ELR (cell line): ENCODE data around the gene WDR41.

Source experiments
- DNase-seq: peaks from one replicate; pipeline ENCODE4 v3.0.0-alpha.2; 2015; ENCODE audit warnings: low read depth

The WDR41 gene

GRCh38 chr5:77444356-77444755 lies 47.8 kb downstream of the WDR41 start:
- DNase-seq: no peak

GRCh38 chr5:77443670-77444069 lies 48.4 kb downstream of the WDR41 start:
- no peak for DNase-seq

GRCh38 chr5:77438071-77438470 lies 54.0 kb downstream of the WDR41 start:
- no peak for DNase-seq

- no peak for DNase-seq
These were observed 54.9 kb downstream of the WDR41 start for GRCh38 chr5:77437194-77437593.

GRCh38 chr5:77431719-77432118 lies 60.4 kb downstream of the WDR41 start:
- peak; percentile 8 for DNase-seq

- DNase-seq: peak; percentile 56
These were observed 60.8 kb downstream of the WDR41 start for GRCh38 chr5:77431286-77431685.

GRCh38 chr5:77430726-77431125 lies 61.4 kb downstream of the WDR41 start:
- DNase-seq: peak; percentile 70

GRCh38 chr5:77428526-77428925 lies 63.6 kb downstream of the WDR41 start:
- DNase-seq: no peak

- DNase-seq: no peak
These were observed 64.1 kb downstream of the WDR41 start for GRCh38 chr5:77427998-77428397.

- peak; percentile 83 for DNase-seq
These were observed 65.4 kb downstream of the WDR41 start for GRCh38 chr5:77426670-77427069.

GRCh38 chr5:77425998-77426659 lies 66.0 kb downstream of the WDR41 start:
- DNase-seq: peak; percentile 17

- DNase-seq: no peak
These were observed 66.7 kb downstream of the WDR41 start for GRCh38 chr5:77425420-77425819.

GRCh38 chr5:77424921-77425320 lies 67.2 kb downstream of the WDR41 start:
- no peak for DNase-seq

- DNase-seq: peak; percentile 55
These were observed 68.9 kb downstream of the WDR41 start for GRCh38 chr5:77423022-77423750.

GRCh38 chr5:77420940-77421339 lies 71.2 kb downstream of the WDR41 start:
- DNase-seq: no peak

GRCh38 chr5:77419644-77420582 lies 72.2 kb downstream of the WDR41 start:
- no peak for DNase-seq

GRCh38 chr5:77418601-77419581 lies 73.2 kb downstream of the WDR41 start:
- no peak for DNase-seq

- DNase-seq: no peak
These were observed 74.0 kb downstream of the WDR41 start for GRCh38 chr5:77418162-77418561.

- no peak for DNase-seq
These were observed 79.1 kb downstream of the WDR41 start for GRCh38 chr5:77413049-77413448.

GRCh38 chr5:77409870-77410621 lies 82.1 kb downstream of the WDR41 start:
- DNase-seq: no peak

GRCh38 chr5:77407152-77407551 lies 85.0 kb downstream of the WDR41 start:
- DNase-seq: no peak
